Measurements from ENCODE around the gene LSM3. TPM values are rescaled to one million over a fixed set of nuclear protein-coding genes. Genes with fewer than 3 reads are reported as not detected.

Gene LSM3
- total RNA-seq, 1 experiment from 2014 or later: 17.4 TPM

DNA sequence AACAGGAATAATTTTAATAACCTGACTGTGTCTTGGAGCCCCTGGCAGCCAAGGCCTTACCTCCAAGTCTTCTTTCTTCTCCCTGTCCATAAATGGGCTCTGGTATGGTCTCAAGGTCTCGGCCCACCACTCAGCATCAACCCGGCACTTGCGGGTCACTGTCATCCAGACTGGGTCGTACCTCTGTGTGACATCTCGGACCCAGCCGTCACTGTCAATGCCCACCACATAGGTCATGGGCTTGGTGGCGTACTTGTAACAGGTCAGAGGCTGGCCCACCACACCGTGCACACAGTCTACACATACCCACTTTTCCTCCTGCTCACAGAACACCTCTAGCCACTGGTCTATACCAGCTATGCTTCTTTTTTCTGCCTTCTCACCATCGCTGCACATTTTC lies 20.7 kb upstream of the LSM3 start:
- no peak overlapping the region for H3K4me2 ChIP-seq (ENCODE audit: low read length)
- H3K4me3 ChIP-seq (replicated peaks in 1 of 2; ENCODE audit: low read depth in 1 of 2, low read length in 2 of 2): no peak overlapping the region
- DNase-seq (ENCODE audit: low read depth, low spot score) (no peak), ATAC-seq (no peak)
- CTCF ChIA-PET: no interaction called here
- no peaks in the 10 kb centered on the region for H3K79me2 ChIP-seq (ENCODE audit: insufficient read depth, low read length)
- H3K27ac ChIP-seq (ENCODE audit: low read depth, low read length): no peak overlapping the region
- H4K20me1 ChIP-seq (ENCODE audit: insufficient read depth): no peaks in the 10 kb centered on the region
- H3K36me3 ChIP-seq (ENCODE audit: control insufficient read depth in 1 of 2, insufficient read depth in 2 of 2, low read length in 2 of 2): peaks cover 39 to 54% of the 10 kb centered on the region in 2 experiments
- no TSS peak for BruUV-seq (replicated peaks)
- intact Hi-C loops (cut with micrococcal nuclease): no loop called here
- no peaks in the 10 kb centered on the region for H3K27me3 ChIP-seq (ENCODE audit: insufficient read depth, low read length)
- no peaks in the 10 kb centered on the region for H3K4me1 ChIP-seq (ENCODE audit: control insufficient read depth in 1 of 2, insufficient read depth in 2 of 2, low read length in 2 of 2)
- POLR2A ChIA-PET: no interaction called here
- RAD21 ChIA-PET (ENCODE audit: low non-redundant PET in 1 of 2, low total read pairs in 2 of 2, uncharacterized antibody in 2 of 2, unreplicated experiment in 2 of 2): no interaction called here
- no peak overlapping the region for H3K9ac ChIP-seq (ENCODE audit: low read length)
- H3K9me2 ChIP-seq (ENCODE audit: insufficient read depth): no peaks in the 10 kb centered on the region
- H3K9me3 ChIP-seq (ENCODE audit: control insufficient read depth in 1 of 2, insufficient read depth in 1 of 2, low read depth in 1 of 2, low read length in 2 of 2): peaks cover 7 to 8% of the 10 kb centered on the region in 2 experiments; a peak in 2 of 4 replicates
- H2AFZ ChIP-seq (ENCODE audit: low read depth, low read length, poor library complexity, severe bottlenecking): no peak overlapping the region
- TF ChIP-seq, protein P1, sequence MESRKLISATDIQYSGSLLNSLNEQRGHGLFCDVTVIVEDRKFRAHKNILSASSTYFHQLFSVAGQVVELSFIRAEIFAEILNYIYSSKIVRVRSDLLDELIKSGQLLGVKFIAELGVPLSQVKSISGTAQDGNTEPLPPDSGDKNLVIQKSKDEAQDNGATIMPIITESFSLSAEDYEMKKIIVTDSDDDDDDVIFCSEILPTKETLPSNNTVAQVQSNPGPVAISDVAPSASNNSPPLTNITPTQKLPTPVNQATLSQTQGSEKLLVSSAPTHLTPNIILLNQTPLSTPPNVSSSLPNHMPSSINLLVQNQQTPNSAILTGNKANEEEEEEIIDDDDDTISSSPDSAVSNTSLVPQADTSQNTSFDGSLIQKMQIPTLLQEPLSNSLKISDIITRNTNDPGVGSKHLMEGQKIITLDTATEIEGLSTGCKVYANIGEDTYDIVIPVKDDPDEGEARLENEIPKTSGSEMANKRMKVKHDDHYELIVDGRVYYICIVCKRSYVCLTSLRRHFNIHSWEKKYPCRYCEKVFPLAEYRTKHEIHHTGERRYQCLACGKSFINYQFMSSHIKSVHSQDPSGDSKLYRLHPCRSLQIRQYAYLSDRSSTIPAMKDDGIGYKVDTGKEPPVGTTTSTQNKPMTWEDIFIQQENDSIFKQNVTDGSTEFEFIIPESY (IDR thresholded peaks at IDR 0.05; ENCODE audit: extremely low read depth, insufficient replicate concordance, low read length): no peak
- TF ChIP-seq TCF7L2 (IDR thresholded peaks at IDR 0.05; ENCODE audit: borderline replicate concordance, extremely low read depth, insufficient read depth, insufficient read length) (no peak), ELF1 (IDR thresholded peaks at IDR 0.05; ENCODE audit: borderline replicate concordance, low read depth) (no peak), EZH2phosphoT487 (IDR thresholded peaks at IDR 0.05; ENCODE audit: borderline replicate concordance) (no peak), EZH2 (IDR thresholded peaks at IDR 0.05) (no peak), EGR1 (IDR thresholded peaks at IDR 0.05; ENCODE audit: low read depth) (no peak), SRF (IDR thresholded peaks at IDR 0.05; ENCODE audit: low read depth) (no peak), YY1 (IDR thresholded peaks at IDR 0.05; ENCODE audit: extremely low read depth, insufficient replicate concordance, low read depth, low read length) (no peak), CEBPB (IDR thresholded peaks at IDR 0.05; ENCODE audit: low read depth) (no peak), ZFX (IDR thresholded peaks at IDR 0.05) (no peak), SP1 (IDR thresholded peaks at IDR 0.05; ENCODE audit: low read depth) (no peak), CTCF (IDR thresholded peaks at IDR 0.05 in 2 of 3, conservative IDR thresholded peaks at IDR 0.05 in 1 of 3; ENCODE audit: borderline replicate concordance in 1 of 3, insufficient read depth in 1 of 3, low read depth in 2 of 3, low read length in 2 of 3) (no peak), FOSL1 (IDR thresholded peaks at IDR 0.05; ENCODE audit: low read depth) (no peak)
- TF ChIP-seq, protein P2, sequence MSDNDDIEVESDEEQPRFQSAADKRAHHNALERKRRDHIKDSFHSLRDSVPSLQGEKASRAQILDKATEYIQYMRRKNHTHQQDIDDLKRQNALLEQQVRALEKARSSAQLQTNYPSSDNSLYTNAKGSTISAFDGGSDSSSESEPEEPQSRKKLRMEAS (IDR thresholded peaks at IDR 0.05): no peak
- TF ChIP-seq, protein P3, sequence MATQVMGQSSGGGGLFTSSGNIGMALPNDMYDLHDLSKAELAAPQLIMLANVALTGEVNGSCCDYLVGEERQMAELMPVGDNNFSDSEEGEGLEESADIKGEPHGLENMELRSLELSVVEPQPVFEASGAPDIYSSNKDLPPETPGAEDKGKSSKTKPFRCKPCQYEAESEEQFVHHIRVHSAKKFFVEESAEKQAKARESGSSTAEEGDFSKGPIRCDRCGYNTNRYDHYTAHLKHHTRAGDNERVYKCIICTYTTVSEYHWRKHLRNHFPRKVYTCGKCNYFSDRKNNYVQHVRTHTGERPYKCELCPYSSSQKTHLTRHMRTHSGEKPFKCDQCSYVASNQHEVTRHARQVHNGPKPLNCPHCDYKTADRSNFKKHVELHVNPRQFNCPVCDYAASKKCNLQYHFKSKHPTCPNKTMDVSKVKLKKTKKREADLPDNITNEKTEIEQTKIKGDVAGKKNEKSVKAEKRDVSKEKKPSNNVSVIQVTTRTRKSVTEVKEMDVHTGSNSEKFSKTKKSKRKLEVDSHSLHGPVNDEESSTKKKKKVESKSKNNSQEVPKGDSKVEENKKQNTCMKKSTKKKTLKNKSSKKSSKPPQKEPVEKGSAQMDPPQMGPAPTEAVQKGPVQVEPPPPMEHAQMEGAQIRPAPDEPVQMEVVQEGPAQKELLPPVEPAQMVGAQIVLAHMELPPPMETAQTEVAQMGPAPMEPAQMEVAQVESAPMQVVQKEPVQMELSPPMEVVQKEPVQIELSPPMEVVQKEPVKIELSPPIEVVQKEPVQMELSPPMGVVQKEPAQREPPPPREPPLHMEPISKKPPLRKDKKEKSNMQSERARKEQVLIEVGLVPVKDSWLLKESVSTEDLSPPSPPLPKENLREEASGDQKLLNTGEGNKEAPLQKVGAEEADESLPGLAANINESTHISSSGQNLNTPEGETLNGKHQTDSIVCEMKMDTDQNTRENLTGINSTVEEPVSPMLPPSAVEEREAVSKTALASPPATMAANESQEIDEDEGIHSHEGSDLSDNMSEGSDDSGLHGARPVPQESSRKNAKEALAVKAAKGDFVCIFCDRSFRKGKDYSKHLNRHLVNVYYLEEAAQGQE (IDR thresholded peaks at IDR 0.05; ENCODE audit: low read depth): no peak
- TF ChIP-seq, protein P4, sequence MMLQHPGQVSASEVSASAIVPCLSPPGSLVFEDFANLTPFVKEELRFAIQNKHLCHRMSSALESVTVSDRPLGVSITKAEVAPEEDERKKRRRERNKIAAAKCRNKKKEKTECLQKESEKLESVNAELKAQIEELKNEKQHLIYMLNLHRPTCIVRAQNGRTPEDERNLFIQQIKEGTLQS (IDR thresholded peaks at IDR 0.05): no peak

Measured in HCT116 (cell line).